ENCODE results near the gene MRPS18B. TPM values are rescaled to one million over a fixed set of nuclear protein-coding genes. Genes with fewer than 3 reads are reported as not detected.
A peak's percentile ranks its signal among the peaks of the same experiment; 100 is the strongest.

MRPS18B gene
- total RNA-seq, 2 donors from 2014 or later = 65.6 to 87.7 TPM

DNA sequence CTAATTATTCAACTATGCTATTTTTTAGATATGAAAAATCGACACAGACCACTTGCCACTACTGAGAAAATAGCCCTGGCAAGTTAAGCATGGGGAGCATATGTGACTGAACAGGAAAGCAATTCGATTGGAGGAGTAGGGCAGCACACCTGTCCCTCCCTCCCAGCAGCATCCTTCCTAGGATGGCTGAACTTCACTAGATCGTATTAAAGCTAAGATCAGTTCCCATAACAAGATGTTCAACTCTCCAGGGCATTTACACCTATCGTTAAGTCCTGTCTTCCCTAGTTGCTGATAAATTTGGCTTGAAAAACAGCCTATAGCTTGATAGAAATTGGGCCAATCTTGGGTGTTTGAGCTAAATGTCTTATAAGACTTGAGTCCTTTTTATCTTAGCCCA is 7.6 kb upstream of the MRPS18B start:
- Histone ChIP-seq H3K4me1 (peaks cover 0 to 54% of the 10 kb centered on the region in 2 donors), H3K27me3 (no peaks in the 10 kb centered on the region), H3K36me3 (peaks cover 44% of the 10 kb centered on the region), H3K27ac (no peak overlapping the region), H3K9me3 (no peaks in the 10 kb centered on the region), H3K4me3 (no peak overlapping the region)
- no peak for DNase-seq (ENCODE audit: low spot score)
- TF ChIP-seq, protein P1, sequence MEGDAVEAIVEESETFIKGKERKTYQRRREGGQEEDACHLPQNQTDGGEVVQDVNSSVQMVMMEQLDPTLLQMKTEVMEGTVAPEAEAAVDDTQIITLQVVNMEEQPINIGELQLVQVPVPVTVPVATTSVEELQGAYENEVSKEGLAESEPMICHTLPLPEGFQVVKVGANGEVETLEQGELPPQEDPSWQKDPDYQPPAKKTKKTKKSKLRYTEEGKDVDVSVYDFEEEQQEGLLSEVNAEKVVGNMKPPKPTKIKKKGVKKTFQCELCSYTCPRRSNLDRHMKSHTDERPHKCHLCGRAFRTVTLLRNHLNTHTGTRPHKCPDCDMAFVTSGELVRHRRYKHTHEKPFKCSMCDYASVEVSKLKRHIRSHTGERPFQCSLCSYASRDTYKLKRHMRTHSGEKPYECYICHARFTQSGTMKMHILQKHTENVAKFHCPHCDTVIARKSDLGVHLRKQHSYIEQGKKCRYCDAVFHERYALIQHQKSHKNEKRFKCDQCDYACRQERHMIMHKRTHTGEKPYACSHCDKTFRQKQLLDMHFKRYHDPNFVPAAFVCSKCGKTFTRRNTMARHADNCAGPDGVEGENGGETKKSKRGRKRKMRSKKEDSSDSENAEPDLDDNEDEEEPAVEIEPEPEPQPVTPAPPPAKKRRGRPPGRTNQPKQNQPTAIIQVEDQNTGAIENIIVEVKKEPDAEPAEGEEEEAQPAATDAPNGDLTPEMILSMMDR (IDR thresholded peaks at IDR 0.05) = no peak

DNA sequence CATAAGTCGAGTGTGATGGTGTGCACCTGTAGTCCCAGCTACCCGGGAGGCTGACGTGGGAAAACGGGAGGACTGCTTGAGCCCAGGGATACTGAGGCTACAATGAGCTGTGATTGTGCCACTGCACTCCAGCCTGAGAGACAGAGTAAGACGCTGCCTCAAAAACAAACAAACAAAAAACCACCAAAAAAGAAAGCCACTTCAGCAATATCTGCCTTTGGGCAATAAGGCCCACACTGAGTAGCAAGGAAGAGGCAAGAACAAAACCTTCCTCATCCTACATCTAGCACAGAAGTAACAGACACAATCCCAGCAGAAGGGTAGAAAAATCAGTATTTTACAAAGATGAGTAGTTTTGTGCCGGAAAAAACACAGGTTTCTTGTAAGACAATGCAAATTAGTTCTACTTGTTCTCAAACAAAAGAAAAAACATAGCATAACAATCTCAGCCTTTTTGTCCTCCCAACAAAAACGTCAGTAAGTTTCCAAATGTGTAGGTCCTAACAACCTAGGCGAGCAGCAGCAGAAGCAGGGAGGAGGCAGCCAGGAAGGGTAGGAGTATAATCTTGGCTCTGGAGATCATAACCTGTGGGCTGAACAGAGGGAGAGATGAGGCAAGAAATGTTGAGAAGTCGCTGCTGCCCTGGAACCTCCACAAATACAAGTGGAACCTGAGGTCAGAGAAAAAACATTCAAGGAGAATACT is 6.3 kb upstream of the MRPS18B start:
- H3K4me3 ChIP-seq = no peak overlapping the region
- no peaks in the 10 kb centered on the region for H3K27me3 ChIP-seq
- DNase-seq (ENCODE audit: low spot score) = no peak
- peaks cover 0 to 54% of the 10 kb centered on the region in 2 donors for H3K4me1 ChIP-seq
- peaks cover 40% of the 10 kb centered on the region for H3K36me3 ChIP-seq
- no peak overlapping the region for H3K27ac ChIP-seq
- no peaks in the 10 kb centered on the region for H3K9me3 ChIP-seq
- TF ChIP-seq, protein P1 (IDR thresholded peaks at IDR 0.05) = no peak

DNA sequence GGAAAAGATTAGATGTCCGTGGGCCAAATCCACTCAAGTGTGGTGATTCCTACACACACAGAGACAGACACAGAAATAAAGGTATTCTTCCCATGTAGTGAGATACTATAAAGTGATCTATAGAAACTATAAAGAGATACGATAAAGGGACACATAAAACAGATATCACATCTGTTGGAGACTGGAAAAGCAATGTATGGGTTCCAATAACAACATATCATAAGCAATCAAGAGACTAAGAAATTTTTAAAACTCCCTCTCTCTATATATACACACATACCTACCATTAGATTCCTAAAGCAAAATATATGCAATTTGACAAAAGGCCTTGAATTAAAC is 5.8 kb upstream of the MRPS18B start:
- Histone ChIP-seq H3K36me3 (peaks cover 40% of the 10 kb centered on the region), H3K4me1 (peaks cover 0 to 54% of the 10 kb centered on the region in 2 donors), H3K4me3 (no peak overlapping the region), H3K27ac (no peak overlapping the region), H3K27me3 (no peaks in the 10 kb centered on the region), H3K9me3 (no peaks in the 10 kb centered on the region)
- no peak for DNase-seq (ENCODE audit: low spot score)
- TF ChIP-seq, protein P1 (IDR thresholded peaks at IDR 0.05) = no peak

DNA sequence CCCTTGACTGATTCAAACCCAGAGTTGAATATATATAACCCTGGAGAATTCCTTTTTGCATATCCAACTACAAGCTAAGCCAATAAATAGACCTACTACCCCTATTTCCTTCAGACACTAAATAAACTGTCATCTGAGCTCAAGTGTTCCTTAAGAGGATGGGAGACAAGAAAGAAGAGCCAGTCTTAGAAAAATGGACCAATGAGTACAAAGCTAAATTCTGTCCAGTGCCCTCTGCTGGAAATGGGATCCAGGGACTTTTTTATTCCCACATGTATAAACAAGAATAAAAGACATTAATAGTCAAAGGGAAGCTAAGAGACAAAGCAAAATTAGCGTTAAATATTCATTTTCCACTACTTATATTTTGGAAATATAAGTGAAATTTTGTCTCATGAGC is 5.4 kb upstream of the MRPS18B start:
- H3K36me3 ChIP-seq = peaks cover 38% of the 10 kb centered on the region
- no peak for DNase-seq (ENCODE audit: low spot score)
- H3K9me3 ChIP-seq = no peaks in the 10 kb centered on the region
- peaks cover 0 to 54% of the 10 kb centered on the region in 2 donors for H3K4me1 ChIP-seq
- TF ChIP-seq, protein P1 (IDR thresholded peaks at IDR 0.05) = peak in 1 of 2 donors; percentile 41
- H3K27ac ChIP-seq = peak overlapping the region; percentile 25 to 97
- H3K4me3 ChIP-seq = no peak overlapping the region
- H3K27me3 ChIP-seq = no peaks in the 10 kb centered on the region

DNA sequence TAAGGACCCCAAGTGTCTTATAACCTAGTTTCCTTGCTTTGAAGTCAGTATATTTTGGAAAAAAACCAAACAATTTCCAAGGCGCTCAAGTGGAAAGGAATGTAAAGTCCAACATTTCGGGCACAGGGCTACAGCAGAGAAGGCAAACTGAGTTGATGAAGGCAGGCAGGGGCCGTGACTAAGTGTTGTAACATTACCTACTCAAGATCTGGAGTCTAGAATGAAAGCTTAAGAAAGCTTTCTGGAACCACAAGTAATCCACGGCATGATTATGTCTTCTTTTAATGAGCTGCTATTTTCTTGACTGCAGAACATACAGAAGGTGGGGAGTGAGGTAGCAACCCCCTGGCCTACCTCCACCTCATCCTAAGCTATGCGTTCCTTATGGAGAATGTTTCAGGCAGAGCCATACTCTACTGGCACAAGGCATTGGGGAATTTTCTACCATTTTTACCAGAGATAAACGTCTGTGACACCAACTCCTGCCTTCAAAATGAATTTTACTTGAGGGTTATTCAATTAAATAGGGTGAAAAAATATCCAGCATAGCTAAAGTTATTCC is 4.9 kb upstream of the MRPS18B start:
- peaks cover 32% of the 10 kb centered on the region for H3K36me3 ChIP-seq
- H3K9me3 ChIP-seq = no peaks in the 10 kb centered on the region
- no peak overlapping the region for H3K4me3 ChIP-seq
- H3K27me3 ChIP-seq = no peaks in the 10 kb centered on the region
- H3K4me1 ChIP-seq = peaks cover 0 to 54% of the 10 kb centered on the region in 2 donors
- peak overlapping the region; percentile 25 to 97 for H3K27ac ChIP-seq
- TF ChIP-seq, protein P1 (IDR thresholded peaks at IDR 0.05) = no peak
- DNase-seq (ENCODE audit: low spot score) = no peak
